Measurements from ENCODE around the gene MTCL3.

MTCL3 gene

GRCh38 chr6:127506894-127507293, 12.2 kb downstream of the MTCL3 start:
- H3K4me3 Mint-ChIP-seq, result no peak overlapping the region
- H3K36me3 Mint-ChIP-seq, result no peaks in the 10 kb centered on the region
- H3K27me3 Mint-ChIP-seq (ENCODE audit: low read depth in 2 of 2), result peaks cover 3 to 16% of the 10 kb centered on the region in 2 donors
- Histone ChIP-seq H3K9me3 (ENCODE audit: control insufficient read depth, insufficient read depth, low read length) (no peaks in the 10 kb centered on the region), H3K27ac (ENCODE audit: low read length) (no peak overlapping the region), H3K4me1 (ENCODE audit: control insufficient read depth, insufficient read depth, low read length) (no peaks in the 10 kb centered on the region), H3K4me3 (ENCODE audit: low read length) (no peak overlapping the region), H3K27me3 (ENCODE audit: control insufficient read depth, insufficient read depth, low read length) (no peaks in the 10 kb centered on the region), H3K36me3 (ENCODE audit: control insufficient read depth, insufficient read depth, low read length) (no peaks in the 10 kb centered on the region)
- H3K4me1 Mint-ChIP-seq, result no peaks in the 10 kb centered on the region
- ATAC-seq, result no peak
- no peak overlapping the region for H3K27ac Mint-ChIP-seq
- intact Hi-C loops (cut with micrococcal nuclease), result no loop called here
- no peaks in the 10 kb centered on the region for H3K9me3 Mint-ChIP-seq
- TF ChIP-seq, protein P1, sequence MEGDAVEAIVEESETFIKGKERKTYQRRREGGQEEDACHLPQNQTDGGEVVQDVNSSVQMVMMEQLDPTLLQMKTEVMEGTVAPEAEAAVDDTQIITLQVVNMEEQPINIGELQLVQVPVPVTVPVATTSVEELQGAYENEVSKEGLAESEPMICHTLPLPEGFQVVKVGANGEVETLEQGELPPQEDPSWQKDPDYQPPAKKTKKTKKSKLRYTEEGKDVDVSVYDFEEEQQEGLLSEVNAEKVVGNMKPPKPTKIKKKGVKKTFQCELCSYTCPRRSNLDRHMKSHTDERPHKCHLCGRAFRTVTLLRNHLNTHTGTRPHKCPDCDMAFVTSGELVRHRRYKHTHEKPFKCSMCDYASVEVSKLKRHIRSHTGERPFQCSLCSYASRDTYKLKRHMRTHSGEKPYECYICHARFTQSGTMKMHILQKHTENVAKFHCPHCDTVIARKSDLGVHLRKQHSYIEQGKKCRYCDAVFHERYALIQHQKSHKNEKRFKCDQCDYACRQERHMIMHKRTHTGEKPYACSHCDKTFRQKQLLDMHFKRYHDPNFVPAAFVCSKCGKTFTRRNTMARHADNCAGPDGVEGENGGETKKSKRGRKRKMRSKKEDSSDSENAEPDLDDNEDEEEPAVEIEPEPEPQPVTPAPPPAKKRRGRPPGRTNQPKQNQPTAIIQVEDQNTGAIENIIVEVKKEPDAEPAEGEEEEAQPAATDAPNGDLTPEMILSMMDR (IDR thresholded peaks at IDR 0.05), result no peak
- WGBS (ENCODE audit: insufficient coverage), result no CpG with 5 or more reads among the region's 1 CpG
- DNase-seq, result no peak

GRCh38 chr6:127503022-127503421, 16.1 kb downstream of the MTCL3 start:
- Mint-ChIP-seq H3K27me3 (ENCODE audit: low read depth in 2 of 2) (peaks cover under 1 to 15% of the 10 kb centered on the region in 2 donors), H3K4me3 (no peak overlapping the region), H3K4me1 (no peaks in the 10 kb centered on the region), H3K36me3 (no peaks in the 10 kb centered on the region), H3K27ac (no peak overlapping the region), H3K9me3 (no peaks in the 10 kb centered on the region)
- H3K9me3 ChIP-seq (ENCODE audit: control insufficient read depth, insufficient read depth, low read length), result no peaks in the 10 kb centered on the region
- WGBS (ENCODE audit: insufficient coverage), result 96% methylated on average over 3 of the region's 3 CpGs
- H3K4me1 ChIP-seq (ENCODE audit: control insufficient read depth, insufficient read depth, low read length), result no peaks in the 10 kb centered on the region
- H3K27me3 ChIP-seq (ENCODE audit: control insufficient read depth, insufficient read depth, low read length), result peaks cover 3% of the 10 kb centered on the region
- no peak for ATAC-seq
- H3K36me3 ChIP-seq (ENCODE audit: control insufficient read depth, insufficient read depth, low read length), result no peaks in the 10 kb centered on the region
- no peak for DNase-seq
- H3K4me3 ChIP-seq (ENCODE audit: low read length), result no peak overlapping the region
- TF ChIP-seq, protein P1 (IDR thresholded peaks at IDR 0.05), result no peak
- H3K27ac ChIP-seq (ENCODE audit: low read length), result no peak overlapping the region
- intact Hi-C loops (cut with micrococcal nuclease), result no loop called here

DNA sequence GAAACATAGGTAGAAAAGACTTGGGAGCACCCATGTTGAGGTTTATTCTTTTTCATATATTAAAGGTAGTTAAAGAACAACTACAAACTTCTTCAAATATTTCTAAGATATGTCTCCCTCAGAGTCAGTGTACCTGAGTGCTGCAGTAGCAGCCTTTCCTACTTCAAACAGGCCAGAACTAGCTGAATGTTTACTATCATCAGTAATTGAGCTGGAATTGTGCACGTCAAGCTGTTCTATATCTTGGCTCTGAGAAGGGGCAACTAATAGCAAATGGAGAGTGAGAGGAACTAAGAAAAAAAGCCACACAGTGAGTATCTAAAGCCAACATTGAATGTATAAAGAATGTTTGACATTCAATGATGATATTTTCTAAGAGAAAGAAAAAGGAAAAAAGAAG, 21.7 kb downstream of the MTCL3 start:
- Mint-ChIP-seq H3K4me1 (peaks cover 0 to 5% of the 10 kb centered on the region in 2 donors), H3K27ac (no peak overlapping the region), H3K36me3 (no peaks in the 10 kb centered on the region), H3K27me3 (ENCODE audit: low read depth in 2 of 2) (peaks cover 7 to 29% of the 10 kb centered on the region in 2 donors), H3K9me3 (no peaks in the 10 kb centered on the region), H3K4me3 (no peak overlapping the region)
- H3K27me3 ChIP-seq (ENCODE audit: control insufficient read depth, insufficient read depth, low read length), result peaks cover 4% of the 10 kb centered on the region
- intact Hi-C loops (cut with micrococcal nuclease), result no loop called here
- TF ChIP-seq, protein P1 (IDR thresholded peaks at IDR 0.05), result no peak
- no peaks in the 10 kb centered on the region for H3K4me1 ChIP-seq (ENCODE audit: control insufficient read depth, insufficient read depth, low read length)
- DNase-seq (no peak), ATAC-seq (no peak)
- H3K36me3 ChIP-seq (ENCODE audit: control insufficient read depth, insufficient read depth, low read length), result no peaks in the 10 kb centered on the region
- H3K27ac ChIP-seq (ENCODE audit: low read length), result no peak overlapping the region
- no peak overlapping the region for H3K4me3 ChIP-seq (ENCODE audit: low read length)
- WGBS (ENCODE audit: insufficient coverage), result 100% methylated on average over 1 of the region's 1 CpG
- H3K9me3 ChIP-seq (ENCODE audit: control insufficient read depth, insufficient read depth, low read length), result no peaks in the 10 kb centered on the region

GRCh38 chr6:127496471-127496870, 22.7 kb downstream of the MTCL3 start:
- no peaks in the 10 kb centered on the region for H3K36me3 Mint-ChIP-seq
- no CpG with 5 or more reads among the region's 1 CpG for WGBS (ENCODE audit: insufficient coverage)
- TF ChIP-seq, protein P1 (IDR thresholded peaks at IDR 0.05), result no peak
- Histone ChIP-seq H3K4me3 (ENCODE audit: low read length) (no peak overlapping the region), H3K27ac (ENCODE audit: low read length) (no peak overlapping the region), H3K4me1 (ENCODE audit: control insufficient read depth, insufficient read depth, low read length) (no peaks in the 10 kb centered on the region), H3K27me3 (ENCODE audit: control insufficient read depth, insufficient read depth, low read length) (peaks cover 4% of the 10 kb centered on the region), H3K36me3 (ENCODE audit: control insufficient read depth, insufficient read depth, low read length) (no peaks in the 10 kb centered on the region), H3K9me3 (ENCODE audit: control insufficient read depth, insufficient read depth, low read length) (no peaks in the 10 kb centered on the region)
- H3K9me3 Mint-ChIP-seq, result no peaks in the 10 kb centered on the region
- peaks cover 0 to 5% of the 10 kb centered on the region in 2 donors for H3K4me1 Mint-ChIP-seq
- no peak for DNase-seq
- ATAC-seq, result no peak
- intact Hi-C loops (cut with micrococcal nuclease), result no loop called here
- H3K27me3 Mint-ChIP-seq (ENCODE audit: low read depth in 2 of 2), result peaks cover 7 to 29% of the 10 kb centered on the region in 2 donors
- no peak overlapping the region for H3K4me3 Mint-ChIP-seq
- no peak overlapping the region for H3K27ac Mint-ChIP-seq
